ENCODE data around the gene CELF5.

- TF ChIP-seq POLR2A (IDR thresholded peaks at IDR 0.05) = no peak
- TF ChIP-seq, protein P1, sequence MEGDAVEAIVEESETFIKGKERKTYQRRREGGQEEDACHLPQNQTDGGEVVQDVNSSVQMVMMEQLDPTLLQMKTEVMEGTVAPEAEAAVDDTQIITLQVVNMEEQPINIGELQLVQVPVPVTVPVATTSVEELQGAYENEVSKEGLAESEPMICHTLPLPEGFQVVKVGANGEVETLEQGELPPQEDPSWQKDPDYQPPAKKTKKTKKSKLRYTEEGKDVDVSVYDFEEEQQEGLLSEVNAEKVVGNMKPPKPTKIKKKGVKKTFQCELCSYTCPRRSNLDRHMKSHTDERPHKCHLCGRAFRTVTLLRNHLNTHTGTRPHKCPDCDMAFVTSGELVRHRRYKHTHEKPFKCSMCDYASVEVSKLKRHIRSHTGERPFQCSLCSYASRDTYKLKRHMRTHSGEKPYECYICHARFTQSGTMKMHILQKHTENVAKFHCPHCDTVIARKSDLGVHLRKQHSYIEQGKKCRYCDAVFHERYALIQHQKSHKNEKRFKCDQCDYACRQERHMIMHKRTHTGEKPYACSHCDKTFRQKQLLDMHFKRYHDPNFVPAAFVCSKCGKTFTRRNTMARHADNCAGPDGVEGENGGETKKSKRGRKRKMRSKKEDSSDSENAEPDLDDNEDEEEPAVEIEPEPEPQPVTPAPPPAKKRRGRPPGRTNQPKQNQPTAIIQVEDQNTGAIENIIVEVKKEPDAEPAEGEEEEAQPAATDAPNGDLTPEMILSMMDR (IDR thresholded peaks at IDR 0.05 in 4 of 5, conservative IDR thresholded peaks at IDR 0.05 in 1 of 5) = no peak
Measured at GRCh38 chr19:3227054-3227626, 2.7 kb downstream of the CELF5 start.

Data from gastrocnemius medialis (tissue), 4 donors.